DMS114 treated with DMSO at 0.1 percent for 48 hours (cell line): Measurements from ENCODE around the gene LAMB4.

Source experiments
- DNase-seq: peaks from one replicate; lab custom pipeline; 2025; ENCODE audit not compliant: unreplicated experiment; lab: John Stamatoyannopoulos, UW

Gene LAMB4

GRCh38 chr7:108016841-108017775 lies 113.1 kb downstream of the LAMB4 start:
- DNase-seq: peak; percentile 5

DNA sequence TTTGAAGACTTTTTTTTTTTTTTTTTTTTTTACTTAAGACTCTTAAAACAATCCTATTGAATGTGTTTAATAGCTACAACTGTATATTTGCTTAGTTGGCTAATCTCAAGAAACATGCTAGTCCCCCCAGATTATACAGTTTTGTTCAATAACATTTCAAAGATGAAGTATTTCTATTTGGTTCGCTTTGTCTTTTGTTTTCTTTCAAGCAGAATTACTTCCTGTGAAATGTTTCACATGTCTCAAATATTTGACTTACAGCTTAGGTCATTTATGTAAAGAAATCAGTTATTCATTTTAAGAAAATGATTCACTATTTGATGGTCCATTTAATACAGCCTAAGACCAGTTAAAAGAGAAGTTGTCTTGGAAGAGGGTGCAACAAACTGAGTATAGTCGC lies 114.4 kb downstream of the LAMB4 start:
- no peak for DNase-seq

GRCh38 chr7:108014747-108015682 lies 115.1 kb downstream of the LAMB4 start:
- no peak for DNase-seq

- DNase-seq: no peak
Observed at GRCh38 chr7:108014215-108014614, 115.9 kb downstream of the LAMB4 start.

- DNase-seq: no peak
Observed at GRCh38 chr7:108012499-108013430, 117.4 kb downstream of the LAMB4 start.

DNA sequence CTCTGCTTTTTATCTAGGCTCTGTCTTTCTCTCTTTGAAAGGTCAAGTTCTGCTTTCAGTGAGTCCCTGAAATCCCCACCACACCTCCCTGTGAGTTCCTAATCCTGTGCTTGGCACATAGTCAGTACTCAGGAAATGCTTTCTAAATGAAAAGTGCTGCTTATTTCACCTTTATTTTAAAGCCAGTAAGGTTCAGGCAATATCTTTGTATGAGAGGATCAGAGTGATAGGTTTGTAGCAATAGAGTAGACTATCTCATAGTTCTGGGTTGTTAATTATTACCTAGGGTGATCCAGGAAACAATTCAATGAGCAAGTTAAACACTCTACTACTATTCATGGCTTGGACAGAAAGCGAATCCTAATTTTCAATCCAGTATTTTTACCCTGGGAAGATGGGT lies 119.8 kb downstream of the LAMB4 start:
- DNase-seq: no peak

DNA sequence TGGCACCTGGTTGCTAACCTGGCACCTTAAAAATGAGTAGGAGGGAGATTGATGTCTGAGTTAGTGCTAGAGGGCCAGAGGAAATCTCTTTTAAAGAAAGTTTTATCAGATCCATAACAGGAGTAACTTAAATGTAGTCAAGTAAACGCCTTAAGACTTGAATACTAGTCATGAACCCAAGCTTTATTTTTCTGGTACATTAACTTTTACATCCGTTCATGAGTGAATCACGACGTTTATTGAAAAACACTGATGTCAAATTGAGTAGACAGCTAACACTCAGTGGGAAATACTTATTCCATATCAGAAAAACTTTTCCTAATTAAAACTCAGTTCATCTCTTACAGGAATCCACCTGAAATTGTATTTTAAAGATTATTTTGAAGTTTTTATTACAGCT lies 120.3 kb downstream of the LAMB4 start:
- DNase-seq: no peak

DNA sequence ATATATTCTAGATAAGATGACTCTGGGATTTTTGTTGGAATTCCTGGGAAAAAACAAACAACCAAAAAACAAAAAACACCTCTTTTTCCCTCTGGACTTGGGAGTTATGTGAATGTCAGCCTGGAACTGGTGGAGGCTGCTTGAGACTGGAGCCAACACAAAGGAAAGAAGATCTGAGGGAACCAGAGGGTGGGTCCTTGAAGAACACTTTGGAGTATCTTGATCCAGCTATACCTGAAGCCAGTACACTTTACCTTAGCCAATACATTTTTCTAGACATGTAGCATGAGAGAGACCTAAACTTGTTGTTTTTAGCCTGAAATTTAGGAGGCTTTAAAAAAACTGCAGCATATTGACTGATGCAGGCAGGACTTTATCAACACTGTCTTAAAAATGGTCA lies 121.3 kb downstream of the LAMB4 start:
- no peak for DNase-seq

DNA sequence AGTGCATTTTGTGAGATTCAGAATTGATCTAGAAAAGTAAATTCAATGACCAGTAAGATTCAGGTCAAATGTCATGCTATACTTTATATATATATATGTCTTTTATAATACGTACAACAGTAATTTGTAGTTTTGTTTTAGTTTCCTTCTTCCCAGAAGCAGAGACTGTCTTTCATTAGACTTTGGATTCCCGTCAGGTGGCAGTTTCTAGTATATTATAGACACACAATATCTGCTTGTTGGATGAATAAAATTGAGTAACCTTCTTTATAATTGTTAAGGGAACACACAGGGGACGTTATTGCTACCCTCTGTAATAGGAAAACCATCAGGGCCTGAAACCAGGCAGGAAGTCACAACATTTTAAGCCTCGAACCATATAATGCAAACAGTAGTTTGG lies 121.9 kb downstream of the LAMB4 start:
- no peak for DNase-seq

- no peak for DNase-seq
Observed at GRCh38 chr7:108007762-108008161, 122.4 kb downstream of the LAMB4 start.

DNA sequence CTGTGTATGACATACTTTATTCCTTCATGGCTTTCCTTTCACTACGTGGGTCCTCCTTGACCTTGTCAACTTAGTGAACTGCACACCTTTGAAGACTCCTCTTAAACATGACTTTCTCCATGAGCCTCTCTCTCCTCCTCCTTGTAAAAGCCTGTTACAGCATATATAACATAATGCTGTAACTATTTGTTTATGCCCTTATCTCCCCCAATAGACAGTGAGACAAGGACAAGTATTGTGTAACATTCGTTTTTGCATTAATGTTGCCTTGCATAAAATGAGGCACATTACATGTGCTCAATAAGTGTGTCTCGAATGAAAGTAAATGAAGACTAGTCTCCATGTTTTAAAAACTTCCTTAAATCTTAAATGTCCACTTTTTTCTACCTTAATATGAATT lies 122.9 kb downstream of the LAMB4 start:
- DNase-seq: no peak

GRCh38 chr7:108004220-108005142 lies 125.7 kb downstream of the LAMB4 start:
- no peak for DNase-seq

DNA sequence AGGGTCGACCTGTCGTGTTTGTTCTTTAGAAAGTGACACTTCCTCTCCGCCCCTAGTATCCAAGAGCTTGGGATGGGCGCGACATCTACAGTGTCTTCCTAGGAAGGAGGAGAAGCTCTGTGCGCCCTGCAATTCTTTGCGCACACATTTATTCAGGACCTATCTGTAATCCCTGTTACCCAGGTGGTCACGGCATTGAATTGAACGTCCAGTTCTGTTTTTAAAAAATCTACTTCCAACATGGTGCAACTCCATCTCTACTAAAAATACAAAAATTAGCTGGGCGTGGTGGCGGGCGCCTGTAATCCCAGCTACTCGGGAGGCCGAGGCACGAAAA lies 126.6 kb downstream of the LAMB4 start:
- DNase-seq: no peak

DNA sequence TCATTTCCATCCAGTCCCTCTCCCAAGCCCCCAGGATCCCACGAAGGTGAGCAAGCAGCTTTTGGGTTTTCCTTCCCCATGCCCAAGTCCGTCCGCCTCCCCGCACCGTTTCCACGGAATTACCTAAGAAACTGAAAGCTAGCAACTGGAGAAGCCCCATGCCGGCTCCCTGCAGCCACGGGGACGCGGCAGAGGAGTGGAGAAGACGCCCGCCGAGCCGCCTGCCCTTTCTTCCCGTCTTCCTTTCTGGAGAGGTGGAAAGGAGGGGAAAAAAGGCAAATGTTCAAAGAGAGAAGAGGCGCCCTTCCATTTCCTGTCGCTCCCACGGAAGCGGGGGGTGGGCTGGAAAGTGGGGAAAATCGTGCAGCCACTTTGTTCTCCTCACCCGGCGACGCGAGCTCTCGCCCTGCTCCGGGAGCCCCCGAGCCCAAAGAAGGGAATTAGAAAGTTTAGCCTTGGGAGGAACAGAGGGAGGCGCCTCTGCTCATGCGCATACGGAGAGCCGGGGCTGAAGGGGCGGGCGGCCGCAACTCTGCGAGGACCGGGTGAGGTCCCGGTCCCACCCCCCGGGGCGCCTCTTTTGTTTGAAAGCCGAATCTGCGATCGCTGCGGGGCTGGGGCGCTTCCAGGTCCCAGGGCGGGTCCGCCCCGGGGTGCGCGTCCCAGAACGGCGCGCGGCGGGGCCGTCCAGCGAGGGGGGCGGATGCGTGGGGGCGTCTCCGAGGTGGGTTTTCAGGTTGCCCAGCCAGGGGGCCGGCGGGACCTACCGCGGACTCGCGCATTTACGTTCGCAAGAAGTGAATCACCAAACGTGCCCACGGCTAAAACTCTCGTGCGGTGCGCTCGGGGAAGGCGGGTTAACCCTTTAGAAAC lies 127.2 kb downstream of the LAMB4 start, which contains the start of gene LAMB1:
TSS of gene LAMB1 (minus strand) at position 436 of the 873 bp plus-strand sequence. CDS start at position 160, 276 bp downstream.
- peak; percentile 2 for DNase-seq

DNA sequence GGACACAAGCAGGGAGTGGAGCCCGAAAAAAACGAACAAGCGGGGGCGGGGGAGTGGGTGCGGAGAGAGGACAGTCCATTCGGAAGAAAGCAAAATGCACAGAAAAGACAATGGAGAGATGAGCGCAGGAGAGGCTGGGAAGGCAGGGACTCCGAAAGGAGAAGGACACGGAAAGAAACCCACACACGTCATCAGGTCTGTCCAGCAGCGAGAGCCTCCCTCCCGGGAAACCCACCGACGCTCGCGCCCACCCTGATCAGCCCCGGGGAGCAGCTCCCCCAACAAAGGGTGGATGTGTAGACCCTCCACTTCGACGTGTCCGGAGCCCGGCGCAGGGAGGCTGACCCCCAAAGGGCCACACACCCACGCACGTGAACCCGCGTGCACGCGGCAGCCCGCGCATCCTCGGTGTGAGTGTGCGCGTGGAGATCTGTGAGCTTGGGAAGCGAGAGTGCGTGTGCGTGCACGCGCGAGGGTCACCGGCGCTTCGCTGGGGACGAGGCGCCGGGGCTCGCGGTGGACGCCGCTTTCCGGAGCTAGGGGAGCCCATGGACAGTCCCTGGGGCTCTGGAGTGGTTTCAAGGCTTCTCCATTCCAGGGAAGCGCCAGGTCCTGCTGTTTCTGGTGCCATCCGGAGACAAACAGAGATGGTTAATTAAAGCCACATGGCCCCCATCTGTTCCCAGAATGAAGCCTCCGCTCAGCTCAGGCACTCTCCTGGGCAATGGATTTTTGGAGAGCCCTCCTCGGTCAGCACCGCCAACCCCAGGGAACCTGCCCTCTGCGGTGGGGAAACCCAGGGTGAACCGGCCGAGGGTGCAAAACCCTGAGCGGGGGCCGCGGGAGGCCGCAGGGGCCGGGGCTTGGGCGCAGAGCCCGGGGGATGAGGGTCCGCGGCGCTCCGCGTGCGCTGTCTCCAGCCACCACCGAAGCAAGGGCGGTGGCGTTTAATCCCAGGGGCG lies 128.1 kb downstream of the LAMB4 start:
- peak; percentile 7 for DNase-seq

GRCh38 chr7:108000875-108001763 lies 129.0 kb downstream of the LAMB4 start:
- no peak for DNase-seq
